WERI-Rb-1 (cell line): ENCODE data around the gene NR2C2AP.

Experiments used
- DNase-seq: peaks from one replicate; pipeline ENCODE4 v3.0.0-alpha.2; 2020
- H3K27ac ChIP-seq: fragments of 250-450 bp; sonication (Bioruptor Pico); 2 replicates; pipeline ENCODE4 v1.5.1; 2020; ENCODE audit warnings: mild to moderate bottlenecking, moderate library complexity
- H3K27me3 ChIP-seq: fragments of 250-450 bp; sonication (Bioruptor Pico); 2 replicates; pipeline ENCODE4 v1.5.1; 2021; ENCODE audit warnings: mild to moderate bottlenecking, low read depth, moderate library complexity; ENCODE audit not compliant: insufficient read depth, severe bottlenecking
- H3K36me3 ChIP-seq: fragments of 250-450 bp; sonication (Bioruptor Pico); 2 replicates; pipeline ENCODE4 v1.5.1; 2020; ENCODE audit warnings: mild to moderate bottlenecking, moderate library complexity
- H3K4me3 ChIP-seq: 2 replicates; pipeline ENCODE4 v1.5.1; 2011; ENCODE audit warnings: low read depth, mild to moderate bottlenecking, control low read depth, low read length
- H3K9me3 ChIP-seq: fragments of 250-450 bp; sonication (Bioruptor Pico); 2 replicates; pipeline ENCODE4 v1.5.1; 2021; ENCODE audit warnings: mild to moderate bottlenecking, moderate library complexity; ENCODE audit not compliant: severe bottlenecking
- CTCF ChIP-seq: IDR thresholded peaks from 2 replicates; pipeline ENCODE4 v1.5.1; 2011; ENCODE audit warnings: low read depth, mild to moderate bottlenecking, control low read depth, inconsistent platforms, low read length

The NR2C2AP gene

DNA sequence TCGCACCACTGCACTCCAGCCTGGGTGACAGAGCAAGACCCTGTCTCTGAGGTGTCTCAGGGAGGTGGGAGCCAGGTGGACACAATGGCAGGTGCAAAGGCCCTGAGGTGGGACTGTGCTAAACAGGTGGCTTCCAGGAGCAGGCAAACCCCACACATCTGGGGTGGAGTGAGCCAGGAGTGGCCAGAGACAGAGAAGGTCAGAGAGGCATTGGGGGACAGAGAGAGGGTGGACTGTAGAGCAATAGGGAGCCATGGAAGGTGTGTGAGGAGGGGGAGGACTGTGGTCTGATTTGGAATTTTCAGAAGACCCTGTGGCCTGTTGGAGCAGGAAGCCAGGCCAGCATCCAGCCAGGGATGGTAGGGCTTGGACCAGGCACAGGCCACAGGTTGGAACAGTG lies 37.8 kb downstream of the NR2C2AP start:
- Histone ChIP-seq H3K27me3 (no peaks in the 10 kb centered on the region), H3K9me3 (peaks cover 3% of the 10 kb centered on the region), H3K36me3 (no peaks in the 10 kb centered on the region), H3K4me3 (no peak overlapping the region), H3K27ac (no peak overlapping the region)
- no peak for TF ChIP-seq CTCF
- no peak for DNase-seq

GRCh38 chr19:19162495-19162894 lies 40.7 kb downstream of the NR2C2AP start:
- H3K27ac ChIP-seq = no peak overlapping the region
- peaks cover 3% of the 10 kb centered on the region for H3K9me3 ChIP-seq
- H3K27me3 ChIP-seq = no peaks in the 10 kb centered on the region
- no peaks in the 10 kb centered on the region for H3K36me3 ChIP-seq
- TF ChIP-seq CTCF = no peak
- DNase-seq = no peak
- H3K4me3 ChIP-seq = no peak overlapping the region

GRCh38 chr19:19160461-19161035 lies 42.7 kb downstream of the NR2C2AP start:
- Histone ChIP-seq H3K9me3 (peaks cover 3% of the 10 kb centered on the region), H3K36me3 (no peaks in the 10 kb centered on the region), H3K4me3 (no peak overlapping the region), H3K27ac (no peak overlapping the region), H3K27me3 (no peaks in the 10 kb centered on the region)
- no peak for TF ChIP-seq CTCF
- no peak for DNase-seq

DNA sequence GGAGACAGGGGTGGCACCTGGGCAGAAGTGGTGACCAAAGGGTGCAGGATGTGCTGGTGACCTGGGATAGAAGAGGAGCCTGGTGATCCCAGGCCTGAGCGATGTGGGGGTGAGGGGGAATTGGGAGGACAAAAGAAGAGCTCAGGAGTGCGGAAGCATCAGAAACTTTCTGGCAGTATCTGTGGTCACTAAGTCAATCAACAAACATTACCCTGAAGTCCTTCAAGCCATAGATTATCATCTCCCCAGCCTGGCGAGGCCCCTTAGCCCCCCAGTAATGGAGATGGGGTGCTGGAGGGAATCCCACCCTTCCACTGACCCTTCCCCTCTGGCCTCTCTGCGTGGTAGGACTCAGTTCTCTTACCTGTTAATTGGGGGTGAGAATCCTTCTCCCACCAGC lies 43.7 kb downstream of the NR2C2AP start:
- Histone ChIP-seq H3K36me3 (no peaks in the 10 kb centered on the region), H3K9me3 (peaks cover 3% of the 10 kb centered on the region), H3K4me3 (no peak overlapping the region), H3K27me3 (no peaks in the 10 kb centered on the region), H3K27ac (no peak overlapping the region)
- no peak for TF ChIP-seq CTCF
- DNase-seq = no peak

DNA sequence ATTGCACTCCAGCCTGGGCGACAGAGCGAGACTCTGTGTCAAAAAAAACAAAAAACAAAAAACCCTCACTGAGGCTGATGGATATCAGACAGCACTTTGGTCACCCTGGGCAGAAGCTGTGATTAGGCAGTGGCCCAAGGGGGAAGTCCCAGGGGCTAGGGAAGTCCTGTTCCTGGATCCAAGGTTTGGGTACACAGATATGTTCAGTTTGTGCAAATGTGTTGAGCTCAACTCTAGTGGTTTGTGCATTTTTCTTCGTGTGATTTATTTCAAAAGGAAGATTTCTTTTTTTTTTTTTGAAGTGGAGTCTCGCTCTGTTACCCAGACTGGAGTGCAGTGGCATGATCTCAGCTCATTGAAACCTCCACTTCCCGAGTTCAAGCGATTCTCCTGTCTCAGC lies 45.4 kb downstream of the NR2C2AP start:
- no peak overlapping the region for H3K27ac ChIP-seq
- no peak for TF ChIP-seq CTCF
- H3K36me3 ChIP-seq = no peaks in the 10 kb centered on the region
- H3K4me3 ChIP-seq = no peak overlapping the region
- H3K27me3 ChIP-seq = no peaks in the 10 kb centered on the region
- H3K9me3 ChIP-seq = peaks cover 3% of the 10 kb centered on the region
- DNase-seq = no peak
